ENCODE measurements around the gene ZNF280C. TPM values are rescaled to one million over a fixed set of nuclear protein-coding genes. Genes with fewer than 3 reads are reported as not detected.
"Not testable (repeated sequence)": the region's sequence is repeated elsewhere in the genome, so short reads cannot be mapped to it uniquely, and the experiment has no call there.

Gene ZNF280C
- total RNA-seq = 3.3 TPM
- long read RNA-seq, partial matches to known transcripts = 3 of 3 reads
- long read RNA-seq, other reads (novel, unspliced or antisense) = 0 of 3 reads

- peak; percentile 92 for DNase-seq (ENCODE audit: low spot score)
These were observed at the start of gene ZNF280C for GRCh38 chrX:130268449-130269170. Gene ZNF280C, minus strand, starts transcription at chrX:130268899. Its CDS starts 8,450 bp downstream, at chrX:130260449.

GRCh38 chrX:130304587-130305368 lies 36.1 kb upstream of the ZNF280C start:
- no peak for DNase-seq (ENCODE audit: low spot score)

GRCh38 chrX:130301977-130302376 lies 33.3 kb upstream of the ZNF280C start:
- no peak for DNase-seq (ENCODE audit: low spot score)

GRCh38 chrX:130301405-130301804 lies 32.7 kb upstream of the ZNF280C start:
- DNase-seq (ENCODE audit: low spot score) = no peak

- DNase-seq (ENCODE audit: low spot score) = no peak
These were observed 31.2 kb upstream of the ZNF280C start for GRCh38 chrX:130300010-130300282.

- no peak for DNase-seq (ENCODE audit: low spot score)
These were observed 30.7 kb upstream of the ZNF280C start for GRCh38 chrX:130299279-130300009.

- no peak for DNase-seq (ENCODE audit: low spot score)
These were observed 28.0 kb upstream of the ZNF280C start for GRCh38 chrX:130296743-130297142.

GRCh38 chrX:130296297-130296678 lies 27.6 kb upstream of the ZNF280C start:
- DNase-seq (ENCODE audit: low spot score) = no peak

GRCh38 chrX:130295519-130296296 lies 27.0 kb upstream of the ZNF280C start:
- no peak for DNase-seq (ENCODE audit: low spot score)

- DNase-seq (ENCODE audit: low spot score) = no peak
These were observed 18.5 kb upstream of the ZNF280C start for GRCh38 chrX:130287071-130287770.

- no peak for DNase-seq (ENCODE audit: low spot score)
These were observed 17.0 kb upstream of the ZNF280C start for GRCh38 chrX:130285710-130286109.

- no peak for DNase-seq (ENCODE audit: low spot score)
These were observed 16.4 kb upstream of the ZNF280C start for GRCh38 chrX:130285069-130285620.

GRCh38 chrX:130282151-130282550 lies 13.5 kb upstream of the ZNF280C start:
- DNase-seq (ENCODE audit: low spot score) = no peak

- no peak for DNase-seq (ENCODE audit: low spot score)
These were observed 12.2 kb upstream of the ZNF280C start for GRCh38 chrX:130280901-130281300.

GRCh38 chrX:130272253-130272652 lies 3.6 kb upstream of the ZNF280C start:
- DNase-seq (ENCODE audit: low spot score) = not testable (repeated sequence)

- DNase-seq (ENCODE audit: low spot score) = not testable (repeated sequence)
These were observed 692 bp upstream of the ZNF280C start for GRCh38 chrX:130269391-130269790.

GRCh38 chrX:130267956-130268448 lies 697 bp downstream of the ZNF280C start:
- no peak for DNase-seq (ENCODE audit: low spot score)

GRCh38 chrX:130264573-130264972 lies 4.1 kb downstream of the ZNF280C start:
- DNase-seq (ENCODE audit: low spot score) = no peak

GRCh38 chrX:130263016-130263415 lies 5.7 kb downstream of the ZNF280C start:
- DNase-seq (ENCODE audit: low spot score) = no peak

GRCh38 chrX:130262231-130262630 lies 6.5 kb downstream of the ZNF280C start:
- no peak for DNase-seq (ENCODE audit: low spot score)
